ENCODE data around the gene SLC22A5.

The SLC22A5 gene

GRCh38 chr5:132389585-132390286 is 20.2 kb downstream of the SLC22A5 start (continued):
- peak; percentile 71 for TF ChIP-seq PRDM10 (tag by site-specific recombination; IDR thresholded peaks at IDR 0.05)
- TF ChIP-seq ZNF280D (tag by site-specific recombination; IDR thresholded peaks at IDR 0.05) = no peak
- TF ChIP-seq INSM2 (tag by site-specific recombination; IDR thresholded peaks at IDR 0.05) = peak; percentile 90
- TF ChIP-seq MZF1 (tag by site-specific recombination; IDR thresholded peaks at IDR 0.05; ENCODE audit: borderline replicate concordance) = no peak
- peak; percentile 95 for TF ChIP-seq OSR2 (tag by site-specific recombination; IDR thresholded peaks at IDR 0.05)
- no peak for TF ChIP-seq ZNF830 (tag by site-specific recombination; IDR thresholded peaks at IDR 0.05; ENCODE audit: low read depth)
- no peak for TF ChIP-seq ZNF777 (tag by site-specific recombination; IDR thresholded peaks at IDR 0.05; ENCODE audit: borderline replicate concordance)
- TF ChIP-seq ZBTB20 (tag by site-specific recombination; IDR thresholded peaks at IDR 0.05) = peak; percentile 67; the same call in 1 of the 2 replicates
- TF ChIP-seq YY2 (tag by site-specific recombination; IDR thresholded peaks at IDR 0.05) = no peak
- no peak for TF ChIP-seq ZBTB1 (tag by site-specific recombination; IDR thresholded peaks at IDR 0.05)
- peak; percentile 85; the same call in 1 of the 2 replicates for TF ChIP-seq KLF17 (tag by site-specific recombination; IDR thresholded peaks at IDR 0.05)
- no peak for TF ChIP-seq ZNF548 (tag by site-specific recombination; IDR thresholded peaks at IDR 0.05)
- TF ChIP-seq ZNF596 (tag by site-specific recombination; IDR thresholded peaks at IDR 0.05) = no peak
- TF ChIP-seq ZNF16 (tag by site-specific recombination; IDR thresholded peaks at IDR 0.05; ENCODE audit: low read depth) = no peak
- no peak for TF ChIP-seq ZBTB6 (tag by site-specific recombination; IDR thresholded peaks at IDR 0.05)
- no peak for TF ChIP-seq ZNF341 (tag by site-specific recombination; IDR thresholded peaks at IDR 0.05; ENCODE audit: low read depth)
- no peak for TF ChIP-seq EGR2 (tag by site-specific recombination; IDR thresholded peaks at IDR 0.05; ENCODE audit: low read depth)
- TF ChIP-seq ZNF530 (tag by site-specific recombination; IDR thresholded peaks at IDR 0.05; ENCODE audit: low read depth) = no peak
- no peak for TF ChIP-seq TSHZ1 (tag by site-specific recombination; IDR thresholded peaks at IDR 0.05; ENCODE audit: borderline replicate concordance)
- TF ChIP-seq ZNF521 (tag by site-specific recombination; IDR thresholded peaks at IDR 0.05) = no peak
- no peak for TF ChIP-seq ZNF645 (tag by site-specific recombination; IDR thresholded peaks at IDR 0.05)
- TF ChIP-seq ZNF155 (tag by site-specific recombination; IDR thresholded peaks at IDR 0.05) = 0 out of 2 replicates have a peak, but pooled peaks have one; percentile 26
- no peak for TF ChIP-seq SALL2 (tag by site-specific recombination; IDR thresholded peaks at IDR 0.05; ENCODE audit: borderline replicate concordance)
- TF ChIP-seq ZNF146 (tag by site-specific recombination; IDR thresholded peaks at IDR 0.05) = no peak

Data from HEK293 (cell line).